ENCODE data around the gene CLDN16. TPM values are rescaled to one million over a fixed set of nuclear protein-coding genes. Genes with fewer than 3 reads are reported as not detected.

Gene CLDN16
- total and polyA plus RNA-seq, 2 experiments from 2014 or later, result 0.39 to 0.77 TPM

DNA sequence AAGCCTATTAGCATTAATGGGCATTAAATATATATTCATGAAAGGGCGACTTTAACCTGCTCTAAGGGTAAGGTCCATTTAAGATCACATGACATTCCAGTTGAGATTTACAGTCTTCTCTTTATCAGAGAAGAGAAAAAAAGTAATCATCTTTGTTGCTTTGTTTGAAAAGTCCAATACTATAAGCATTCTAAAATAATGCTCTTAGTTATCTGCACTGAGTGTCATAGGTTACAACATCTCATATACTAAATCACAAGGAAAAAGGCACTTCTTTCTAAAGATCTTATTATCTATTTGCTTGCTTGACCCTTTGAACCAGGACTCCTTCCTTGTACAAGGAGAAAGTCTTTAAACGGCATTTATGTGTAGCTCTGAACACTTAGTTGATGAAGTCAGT lies 60.3 kb downstream of the CLDN16 start:
- Histone ChIP-seq H3K27me3 (no peaks in the 10 kb centered on the region), H3K27ac (peak overlapping the region; percentile 5), H3K79me2 (no peaks in the 10 kb centered on the region), H3K4me2 (peak overlapping the region; percentile 12), H3K9me2 (replicated peaks; ENCODE audit: insufficient read depth) (no peaks in the 10 kb centered on the region), H4K20me1 (ENCODE audit: insufficient read depth, poor library complexity, severe bottlenecking) (no peaks in the 10 kb centered on the region), H3K4me1 (ENCODE audit: insufficient read depth) (peaks cover 14% of the 10 kb centered on the region), H2AFZ (no peak overlapping the region), H3K9me3 (ENCODE audit: low read depth) (no peaks in the 10 kb centered on the region), H3K4me3 (no peak overlapping the region), H3K36me3 (replicated peaks; ENCODE audit: insufficient read depth, low read depth) (no peaks in the 10 kb centered on the region)
- TF ChIP-seq EZH2 (IDR thresholded peaks at IDR 0.05; ENCODE audit: borderline replicate concordance) (no peak), EZH2phosphoT487 (IDR thresholded peaks at IDR 0.05; ENCODE audit: low read depth, severe bottlenecking, unreplicated experiment) (no peak)
- TF ChIP-seq, protein P1, sequence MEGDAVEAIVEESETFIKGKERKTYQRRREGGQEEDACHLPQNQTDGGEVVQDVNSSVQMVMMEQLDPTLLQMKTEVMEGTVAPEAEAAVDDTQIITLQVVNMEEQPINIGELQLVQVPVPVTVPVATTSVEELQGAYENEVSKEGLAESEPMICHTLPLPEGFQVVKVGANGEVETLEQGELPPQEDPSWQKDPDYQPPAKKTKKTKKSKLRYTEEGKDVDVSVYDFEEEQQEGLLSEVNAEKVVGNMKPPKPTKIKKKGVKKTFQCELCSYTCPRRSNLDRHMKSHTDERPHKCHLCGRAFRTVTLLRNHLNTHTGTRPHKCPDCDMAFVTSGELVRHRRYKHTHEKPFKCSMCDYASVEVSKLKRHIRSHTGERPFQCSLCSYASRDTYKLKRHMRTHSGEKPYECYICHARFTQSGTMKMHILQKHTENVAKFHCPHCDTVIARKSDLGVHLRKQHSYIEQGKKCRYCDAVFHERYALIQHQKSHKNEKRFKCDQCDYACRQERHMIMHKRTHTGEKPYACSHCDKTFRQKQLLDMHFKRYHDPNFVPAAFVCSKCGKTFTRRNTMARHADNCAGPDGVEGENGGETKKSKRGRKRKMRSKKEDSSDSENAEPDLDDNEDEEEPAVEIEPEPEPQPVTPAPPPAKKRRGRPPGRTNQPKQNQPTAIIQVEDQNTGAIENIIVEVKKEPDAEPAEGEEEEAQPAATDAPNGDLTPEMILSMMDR (IDR thresholded peaks at IDR 0.05; ENCODE audit: poor library complexity), result no peak
- DNase-seq (ENCODE audit: low spot score), result no peak
- 46% methylated on average over 2 of the region's 2 CpGs for WGBS (ENCODE audit: low lambda C conversion rate, missing lambda C conversion rate)

DNA sequence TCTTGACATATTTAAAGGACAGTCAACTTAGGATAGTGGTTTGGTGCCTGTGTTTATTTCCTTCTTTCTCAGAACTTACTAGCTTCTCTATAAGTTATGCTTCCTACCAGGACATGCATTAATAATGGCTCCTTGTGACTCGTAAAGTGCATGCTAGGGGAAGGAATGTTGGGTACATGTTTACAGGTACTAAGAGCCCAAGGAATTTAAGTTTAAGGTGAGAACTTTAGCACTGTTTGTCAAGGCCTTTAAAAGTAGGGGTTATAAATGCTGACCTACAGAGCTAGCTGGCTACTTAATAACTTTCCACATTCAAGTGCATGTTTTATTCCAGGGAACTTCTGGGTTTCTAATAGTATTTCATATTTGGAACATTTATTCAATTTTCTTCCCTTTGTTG lies 61.8 kb downstream of the CLDN16 start, which contains the start of gene TMEM207:
TMEM207 (minus strand) TSS at position 101 of the 400 bp plus-strand sequence; CDS start at position 9, 92 bp downstream.
- TF ChIP-seq EZH2 (IDR thresholded peaks at IDR 0.05; ENCODE audit: borderline replicate concordance), result no peak
- TF ChIP-seq, protein P1 (IDR thresholded peaks at IDR 0.05; ENCODE audit: poor library complexity), result no peak
- TF ChIP-seq EZH2phosphoT487 (IDR thresholded peaks at IDR 0.05; ENCODE audit: low read depth, severe bottlenecking, unreplicated experiment), result no peak
- Histone ChIP-seq H3K9me3 (ENCODE audit: low read depth) (no peaks in the 10 kb centered on the region), H3K4me1 (ENCODE audit: insufficient read depth) (peaks cover 14% of the 10 kb centered on the region), H2AFZ (no peak within 1 kb of the TSS), H3K27me3 (no peaks in the 10 kb centered on the region), H3K4me3 (no peak within 1 kb of the TSS), H3K36me3 (replicated peaks; ENCODE audit: insufficient read depth, low read depth) (no peaks in the 10 kb centered on the region), H3K9me2 (replicated peaks; ENCODE audit: insufficient read depth) (no peaks in the 10 kb centered on the region), H3K4me2 (peak within 1 kb of the TSS; percentile 5), H3K27ac (peak within 1 kb of the TSS; percentile 5), H4K20me1 (ENCODE audit: insufficient read depth, poor library complexity, severe bottlenecking) (no peaks in the 10 kb centered on the region), H3K79me2 (no peaks in the 10 kb centered on the region)
- no peak for DNase-seq (ENCODE audit: low spot score)
- 54% methylated on average over 1 of the region's 1 CpG for WGBS (ENCODE audit: low lambda C conversion rate, missing lambda C conversion rate)

DNA sequence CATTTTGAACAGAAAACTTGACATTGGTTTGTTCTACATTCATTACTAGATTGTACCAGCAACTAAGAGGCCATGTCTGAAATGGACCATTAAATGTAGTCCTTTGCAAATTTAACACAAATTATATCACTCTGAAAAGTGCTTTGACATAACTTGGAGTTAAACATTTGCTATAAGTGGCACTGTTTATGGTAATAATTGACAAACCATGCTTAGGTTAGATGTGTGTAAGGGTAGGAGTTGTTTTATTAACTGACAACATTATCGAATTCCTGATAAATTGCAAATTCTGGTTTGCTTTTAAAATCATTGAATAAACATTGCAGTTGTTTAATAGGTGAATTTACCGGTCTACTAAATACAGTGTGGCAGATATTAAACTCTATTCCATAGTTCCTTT lies 67.9 kb downstream of the CLDN16 start:
- Histone ChIP-seq H3K79me2 (no peaks in the 10 kb centered on the region), H3K27me3 (no peaks in the 10 kb centered on the region), H3K36me3 (replicated peaks; ENCODE audit: insufficient read depth, low read depth) (no peaks in the 10 kb centered on the region), H3K9me3 (ENCODE audit: low read depth) (no peaks in the 10 kb centered on the region), H3K4me1 (ENCODE audit: insufficient read depth) (peaks cover 9% of the 10 kb centered on the region), H4K20me1 (ENCODE audit: insufficient read depth, poor library complexity, severe bottlenecking) (no peaks in the 10 kb centered on the region), H3K27ac (no peak overlapping the region), H3K4me2 (no peak overlapping the region), H3K9me2 (replicated peaks; ENCODE audit: insufficient read depth) (no peaks in the 10 kb centered on the region), H2AFZ (no peak overlapping the region), H3K4me3 (no peak overlapping the region)
- 59% methylated on average over 2 of the region's 2 CpGs for WGBS (ENCODE audit: low lambda C conversion rate, missing lambda C conversion rate)
- TF ChIP-seq, protein P1 (IDR thresholded peaks at IDR 0.05; ENCODE audit: poor library complexity), result no peak
- TF ChIP-seq EZH2phosphoT487 (IDR thresholded peaks at IDR 0.05; ENCODE audit: low read depth, severe bottlenecking, unreplicated experiment), result no peak
- no peak for TF ChIP-seq EZH2 (IDR thresholded peaks at IDR 0.05; ENCODE audit: borderline replicate concordance)
- no peak for DNase-seq (ENCODE audit: low spot score)

DNA sequence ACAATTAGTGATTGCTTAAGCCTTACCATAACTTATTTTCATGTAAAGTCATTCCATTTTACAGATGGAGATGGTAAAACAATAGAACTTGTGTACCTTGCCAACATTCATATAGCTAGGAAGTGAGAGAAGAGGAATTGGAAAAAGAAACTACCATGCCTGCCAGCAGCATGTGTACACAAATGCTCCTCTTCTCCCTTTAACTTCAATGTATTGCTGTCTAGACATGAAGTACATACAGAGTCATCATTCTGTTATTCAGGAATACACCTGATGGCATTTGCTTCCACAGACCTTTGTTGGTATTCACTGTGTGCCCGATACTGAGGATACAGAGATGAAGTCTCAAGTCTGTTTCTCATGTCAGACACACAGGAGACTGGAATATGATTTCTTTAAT lies 68.8 kb downstream of the CLDN16 start:
- Histone ChIP-seq H3K36me3 (replicated peaks; ENCODE audit: insufficient read depth, low read depth) (no peaks in the 10 kb centered on the region), H2AFZ (no peak overlapping the region), H3K79me2 (no peaks in the 10 kb centered on the region), H3K4me2 (no peak overlapping the region), H3K27me3 (no peaks in the 10 kb centered on the region), H3K9me3 (ENCODE audit: low read depth) (no peaks in the 10 kb centered on the region), H3K27ac (no peak overlapping the region), H3K4me3 (no peak overlapping the region), H3K4me1 (ENCODE audit: insufficient read depth) (peaks cover 9% of the 10 kb centered on the region), H3K9me2 (replicated peaks; ENCODE audit: insufficient read depth) (no peaks in the 10 kb centered on the region), H4K20me1 (ENCODE audit: insufficient read depth, poor library complexity, severe bottlenecking) (no peaks in the 10 kb centered on the region)
- no peak for DNase-seq (ENCODE audit: low spot score)
- 95% methylated on average over 1 of the region's 1 CpG for WGBS (ENCODE audit: low lambda C conversion rate, missing lambda C conversion rate)
- TF ChIP-seq, protein P1 (IDR thresholded peaks at IDR 0.05; ENCODE audit: poor library complexity), result no peak
- no peak for TF ChIP-seq EZH2phosphoT487 (IDR thresholded peaks at IDR 0.05; ENCODE audit: low read depth, severe bottlenecking, unreplicated experiment)

Measured in hepatocyte (in vitro differentiated cells).